Astrocyte of the spinal cord (primary cell): ENCODE data around the gene PCCA.
A peak's percentile ranks its signal among the peaks of the same experiment; 100 is the strongest.
"Not testable (repeated sequence)": the region's sequence is repeated elsewhere in the genome, so short reads cannot be mapped to it uniquely, and the experiment has no call there.

Experiments
- DNase-seq: peaks from one replicate; pipeline ENCODE4 v3.0.0; 2011; ENCODE audit warnings: low read depth, low spot score
- H3K4me3 ChIP-seq: 2 replicates; pipeline ENCODE4 v1.5.1; 2011; ENCODE audit warnings: low read depth, mild to moderate bottlenecking, low read length, moderate library complexity
- in situ Hi-C: cut with HindIII; loops from 2 replicates; pipeline ENCODE4 v1.10.0; 2017; ENCODE audit warnings: low sequenced_read_pairs
- TF ChIP-seq, protein P1 (sequence below): IDR thresholded peaks from 2 replicates; pipeline ENCODE4 v1.5.1; 2012; ENCODE audit warnings: low read depth, mild to moderate bottlenecking, low read length, inconsistent platforms

Gene PCCA

DNA sequence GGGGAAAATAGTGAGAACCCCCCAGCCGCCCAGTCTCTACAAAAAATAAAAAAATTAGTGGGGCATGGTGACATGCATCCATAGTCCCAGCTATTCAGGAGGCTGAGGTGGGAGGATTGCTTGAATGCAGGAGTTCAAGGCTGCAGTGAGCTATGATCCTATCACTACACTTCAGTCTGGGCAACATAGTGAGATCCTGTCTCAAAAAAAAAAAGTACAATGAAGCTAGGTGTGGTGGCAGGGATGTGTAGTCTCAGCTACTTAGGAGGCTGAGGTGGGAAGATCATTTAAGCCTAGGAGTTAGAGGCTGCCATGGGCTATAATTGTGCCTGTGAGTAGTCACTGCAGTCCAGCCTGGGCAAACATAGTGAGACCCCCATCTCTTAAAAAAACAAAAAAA, 8.9 kb downstream of the PCCA start:
- TF ChIP-seq, protein P1, sequence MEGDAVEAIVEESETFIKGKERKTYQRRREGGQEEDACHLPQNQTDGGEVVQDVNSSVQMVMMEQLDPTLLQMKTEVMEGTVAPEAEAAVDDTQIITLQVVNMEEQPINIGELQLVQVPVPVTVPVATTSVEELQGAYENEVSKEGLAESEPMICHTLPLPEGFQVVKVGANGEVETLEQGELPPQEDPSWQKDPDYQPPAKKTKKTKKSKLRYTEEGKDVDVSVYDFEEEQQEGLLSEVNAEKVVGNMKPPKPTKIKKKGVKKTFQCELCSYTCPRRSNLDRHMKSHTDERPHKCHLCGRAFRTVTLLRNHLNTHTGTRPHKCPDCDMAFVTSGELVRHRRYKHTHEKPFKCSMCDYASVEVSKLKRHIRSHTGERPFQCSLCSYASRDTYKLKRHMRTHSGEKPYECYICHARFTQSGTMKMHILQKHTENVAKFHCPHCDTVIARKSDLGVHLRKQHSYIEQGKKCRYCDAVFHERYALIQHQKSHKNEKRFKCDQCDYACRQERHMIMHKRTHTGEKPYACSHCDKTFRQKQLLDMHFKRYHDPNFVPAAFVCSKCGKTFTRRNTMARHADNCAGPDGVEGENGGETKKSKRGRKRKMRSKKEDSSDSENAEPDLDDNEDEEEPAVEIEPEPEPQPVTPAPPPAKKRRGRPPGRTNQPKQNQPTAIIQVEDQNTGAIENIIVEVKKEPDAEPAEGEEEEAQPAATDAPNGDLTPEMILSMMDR, result no peak
- H3K4me3 ChIP-seq, result no peak overlapping the region
- DNase-seq, result no peak
- in situ Hi-C loops, result no loop called here

DNA sequence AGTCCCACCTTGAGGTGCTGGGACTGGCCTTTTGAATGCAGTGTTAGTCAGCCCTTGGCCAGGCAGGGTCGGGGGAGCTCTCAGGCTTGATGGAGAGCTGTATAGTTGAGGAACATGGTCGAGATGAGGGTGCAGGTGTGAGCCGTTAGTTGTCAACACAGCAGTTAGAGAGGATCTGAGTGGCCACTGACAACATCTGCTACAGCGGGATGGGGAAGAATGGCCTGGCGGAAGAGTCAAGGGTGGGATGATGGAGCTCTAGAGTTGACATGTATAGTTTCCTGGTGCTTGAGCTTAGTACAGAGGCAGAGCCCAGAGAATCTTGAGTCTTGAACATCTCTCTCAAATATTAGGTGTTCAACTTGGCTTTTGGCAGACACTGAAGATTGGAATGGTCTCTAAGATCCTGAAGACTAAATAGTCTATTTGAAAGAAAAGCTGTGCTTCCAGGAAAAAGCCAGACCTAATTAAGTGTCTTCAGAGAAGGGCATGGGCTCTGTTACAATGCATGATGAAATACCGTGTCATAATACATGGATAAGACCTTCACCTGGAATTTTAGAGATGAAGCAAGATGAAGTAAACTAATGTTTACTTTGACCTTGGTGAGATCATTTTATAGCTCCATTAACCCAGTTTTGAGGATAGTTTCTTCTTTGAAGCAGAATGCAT, 9.7 kb downstream of the PCCA start:
- in situ Hi-C loops, result no loop called here
- no peak overlapping the region for H3K4me3 ChIP-seq
- DNase-seq, result no peak
- TF ChIP-seq, protein P1, result no peak

DNA sequence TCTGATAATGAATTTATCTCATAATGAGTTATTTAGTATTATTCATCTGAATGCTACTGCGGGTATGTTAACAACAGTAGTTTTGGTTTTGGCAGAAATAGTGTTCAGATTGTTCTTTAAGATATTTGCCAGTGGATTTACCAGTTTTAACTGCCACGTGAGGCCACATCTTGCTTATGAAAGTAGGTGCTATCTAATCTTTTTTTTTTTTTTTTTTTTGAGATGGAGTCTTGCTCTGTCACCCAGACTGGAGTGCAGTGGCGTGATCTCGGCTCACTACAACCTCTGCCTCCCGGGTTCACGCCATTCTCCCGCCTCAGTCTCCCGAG, 10.2 kb downstream of the PCCA start:
- in situ Hi-C loops, H3K4me3 ChIP-seq, DNase-seq: not testable (repeated sequence)

DNA sequence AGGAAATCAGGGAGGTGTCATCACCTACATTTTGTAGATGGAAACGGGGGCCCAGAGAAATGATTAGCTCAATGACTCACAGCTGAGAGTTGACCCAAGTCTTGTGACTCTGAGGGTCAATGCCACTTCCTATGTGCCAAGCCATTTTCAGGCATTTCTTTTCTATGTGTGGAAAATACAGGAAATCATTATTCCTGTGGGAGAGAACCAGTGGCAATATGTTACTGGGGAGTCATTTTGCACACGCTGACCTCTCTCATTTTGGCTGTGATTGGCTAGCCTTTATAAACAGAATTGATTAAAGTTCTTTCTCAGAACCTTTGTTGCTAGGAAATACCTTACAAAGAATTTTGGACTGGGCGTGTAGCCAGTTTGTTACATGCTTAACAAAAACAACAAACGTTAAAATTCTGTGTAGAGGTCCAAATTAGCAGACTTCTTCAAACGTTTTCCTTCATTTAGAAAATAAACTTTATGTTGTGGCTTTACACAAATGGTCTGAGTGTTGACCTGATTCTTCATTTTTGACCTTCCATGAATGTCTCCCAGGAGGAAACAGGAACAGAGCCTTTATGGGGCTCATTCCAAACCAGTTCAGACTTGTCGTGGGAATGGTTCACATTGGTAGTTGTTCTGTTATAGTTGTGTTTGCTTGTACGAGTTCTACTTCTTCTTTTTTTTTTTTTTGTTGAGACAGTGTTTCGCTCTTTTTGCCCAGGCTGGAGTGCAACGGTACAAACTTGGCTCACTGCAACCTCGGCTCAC, 11.4 kb downstream of the PCCA start:
- in situ Hi-C loops, result no loop called here
- TF ChIP-seq, protein P1, result no peak
- peak; percentile 92 for DNase-seq
- no peak overlapping the region for H3K4me3 ChIP-seq

DNA sequence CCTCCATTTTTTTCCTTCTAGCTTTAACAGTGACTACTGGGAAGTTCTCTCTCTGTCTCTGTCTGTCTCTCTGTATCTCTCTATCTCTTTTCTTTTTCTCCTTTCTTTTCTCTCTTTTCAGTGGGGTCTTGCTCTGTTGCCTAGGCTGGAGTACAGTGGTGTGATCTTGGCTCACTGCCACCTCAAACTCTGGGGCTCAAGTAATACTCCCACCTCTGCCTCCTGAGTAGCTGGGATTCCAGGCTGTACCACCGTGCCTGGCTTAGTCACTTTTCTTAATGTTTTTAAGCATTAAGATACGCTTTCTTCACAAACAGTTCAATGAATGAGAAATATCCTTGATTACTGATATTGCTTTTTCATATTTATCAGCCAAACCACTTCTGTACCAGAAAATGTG, 13.1 kb downstream of the PCCA start:
- DNase-seq, result no peak
- TF ChIP-seq, protein P1, result no peak
- H3K4me3 ChIP-seq, result no peak overlapping the region
- in situ Hi-C loops, result no loop called here

DNA sequence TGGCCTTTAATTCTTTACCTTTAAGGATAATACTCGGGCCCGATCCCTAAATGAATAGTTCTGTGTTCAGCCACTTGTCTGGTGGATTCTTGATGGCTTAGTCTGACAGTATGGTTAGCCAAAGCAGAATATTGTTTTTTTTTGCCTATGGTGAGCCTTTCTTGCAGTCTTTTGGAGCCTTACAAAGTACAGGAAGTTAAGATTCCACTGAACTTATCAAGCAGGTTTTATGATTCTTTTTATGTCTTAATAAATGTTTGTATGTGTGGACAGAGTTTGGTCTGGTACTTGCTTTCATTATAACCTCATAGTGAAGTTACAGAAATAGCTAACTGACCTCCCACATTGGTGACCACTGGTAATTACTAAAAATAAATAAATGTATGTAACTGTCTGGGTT, 17.1 kb downstream of the PCCA start:
- TF ChIP-seq, protein P1, result no peak
- in situ Hi-C loops, result no loop called here
- peak; percentile 63 for DNase-seq
- H3K4me3 ChIP-seq, result no peak overlapping the region

DNA sequence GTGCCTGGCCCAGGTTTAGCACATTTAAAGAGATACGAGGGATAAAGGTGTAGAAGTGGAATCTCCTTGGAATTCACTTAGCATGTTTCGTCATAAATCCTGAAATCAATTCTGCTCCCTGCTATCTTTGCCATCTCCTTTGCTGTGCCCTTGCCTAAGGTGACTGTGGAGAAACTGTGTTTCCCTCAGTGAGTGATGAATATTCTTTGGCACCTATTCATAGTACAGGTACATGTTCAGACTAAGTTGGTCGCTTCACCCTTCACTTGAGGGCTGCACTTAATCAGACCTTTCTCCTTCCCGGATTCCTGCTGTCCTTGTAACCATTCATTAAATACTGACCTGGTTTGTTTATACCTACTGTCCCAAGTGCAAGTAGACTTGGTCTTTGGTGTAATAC, 17.8 kb downstream of the PCCA start:
- TF ChIP-seq, protein P1, result no peak
- no peak overlapping the region for H3K4me3 ChIP-seq
- no peak for DNase-seq
- in situ Hi-C loops, result no loop called here
